ENCODE results near the gene ZNF445.
"Not testable (repeated sequence)": the region's sequence is repeated elsewhere in the genome, so short reads cannot be mapped to it uniquely, and the experiment has no call there.

The ZNF445 gene

GRCh38 chr3:44477312-44478030 is at the start of gene ZNF445:
ZNF445 (minus strand) TSS chr3:44477670; CDS start chr3:44455549, 22,121 bp downstream.
- Mint-ChIP-seq H3K4me1 (ENCODE audit: low read depth) (peaks cover 23% of the 10 kb centered on the region), H3K36me3 (ENCODE audit: low read depth) (no peaks in the 10 kb centered on the region), H3K27me3 (no peaks in the 10 kb centered on the region), H3K9me3 (no peaks in the 10 kb centered on the region), H3K27ac (peak within 1 kb of the TSS; percentile 89), H3K4me3 (peak within 1 kb of the TSS; percentile 84)

GRCh38 chr3:44525060-44525459 is 47.6 kb upstream of the ZNF445 start:
- Mint-ChIP-seq H3K4me1 (ENCODE audit: low read depth) (no peaks in the 10 kb centered on the region), H3K36me3 (ENCODE audit: low read depth) (no peaks in the 10 kb centered on the region), H3K27me3 (peaks cover 23% of the 10 kb centered on the region), H3K4me3 (no peak overlapping the region), H3K27ac (no peak overlapping the region), H3K9me3 (no peaks in the 10 kb centered on the region)

- H3K36me3 Mint-ChIP-seq (ENCODE audit: low read depth): no peaks in the 10 kb centered on the region
- H3K27ac Mint-ChIP-seq: no peak overlapping the region
- H3K4me3 Mint-ChIP-seq: no peak overlapping the region
- H3K27me3 Mint-ChIP-seq: peaks cover 23% of the 10 kb centered on the region
- H3K4me1 Mint-ChIP-seq (ENCODE audit: low read depth): peaks cover 8% of the 10 kb centered on the region
- no peaks in the 10 kb centered on the region for H3K9me3 Mint-ChIP-seq
These were observed 45.0 kb upstream of the ZNF445 start for GRCh38 chr3:44522494-44522933.

GRCh38 chr3:44521721-44522120 is 44.3 kb upstream of the ZNF445 start:
- no peaks in the 10 kb centered on the region for H3K36me3 Mint-ChIP-seq (ENCODE audit: low read depth)
- peaks cover 20% of the 10 kb centered on the region for H3K27me3 Mint-ChIP-seq
- H3K27ac Mint-ChIP-seq: no peak overlapping the region
- H3K4me3 Mint-ChIP-seq: no peak overlapping the region
- no peaks in the 10 kb centered on the region for H3K9me3 Mint-ChIP-seq
- H3K4me1 Mint-ChIP-seq (ENCODE audit: low read depth): peaks cover 8% of the 10 kb centered on the region

- Mint-ChIP-seq H3K27ac (no peak overlapping the region), H3K9me3 (no peaks in the 10 kb centered on the region), H3K36me3 (ENCODE audit: low read depth) (no peaks in the 10 kb centered on the region), H3K4me1 (ENCODE audit: low read depth) (peaks cover 8% of the 10 kb centered on the region), H3K27me3 (peaks cover 18% of the 10 kb centered on the region), H3K4me3 (no peak overlapping the region)
These were observed 41.3 kb upstream of the ZNF445 start for GRCh38 chr3:44518782-44519156.

GRCh38 chr3:44516230-44516629 is 38.8 kb upstream of the ZNF445 start:
- Mint-ChIP-seq H3K36me3 (ENCODE audit: low read depth) (no peaks in the 10 kb centered on the region), H3K9me3 (no peaks in the 10 kb centered on the region), H3K27ac (no peak overlapping the region), H3K27me3 (peaks cover 8% of the 10 kb centered on the region), H3K4me1 (ENCODE audit: low read depth) (peaks cover 16% of the 10 kb centered on the region), H3K4me3 (no peak overlapping the region)

- no peaks in the 10 kb centered on the region for H3K9me3 Mint-ChIP-seq
- H3K4me1 Mint-ChIP-seq (ENCODE audit: low read depth): peaks cover 30% of the 10 kb centered on the region
- no peaks in the 10 kb centered on the region for H3K36me3 Mint-ChIP-seq (ENCODE audit: low read depth)
- H3K27ac Mint-ChIP-seq: no peak overlapping the region
- H3K4me3 Mint-ChIP-seq: no peak overlapping the region
- H3K27me3 Mint-ChIP-seq: peaks cover 8% of the 10 kb centered on the region
These were observed 36.0 kb upstream of the ZNF445 start for GRCh38 chr3:44513513-44513912.

- Mint-ChIP-seq H3K27me3 (peaks cover 2% of the 10 kb centered on the region), H3K4me3 (peak overlapping the region; percentile 90), H3K27ac (peak overlapping the region; percentile 92), H3K4me1 (ENCODE audit: low read depth) (peaks cover 25% of the 10 kb centered on the region), H3K36me3 (ENCODE audit: low read depth) (peaks cover 13% of the 10 kb centered on the region), H3K9me3 (no peaks in the 10 kb centered on the region)
These were observed 33.7 kb upstream of the ZNF445 start for GRCh38 chr3:44511238-44511566.

- Mint-ChIP-seq H3K27ac (peak overlapping the region; percentile 75), H3K4me1 (ENCODE audit: low read depth) (peaks cover 25% of the 10 kb centered on the region), H3K4me3 (peak overlapping the region; percentile 90), H3K27me3 (no peaks in the 10 kb centered on the region), H3K9me3 (no peaks in the 10 kb centered on the region), H3K36me3 (ENCODE audit: low read depth) (peaks cover 25% of the 10 kb centered on the region)
These were observed 32.5 kb upstream of the ZNF445 start for GRCh38 chr3:44510000-44510368.

- Mint-ChIP-seq H3K36me3 (ENCODE audit: low read depth) (peaks cover 26% of the 10 kb centered on the region), H3K4me3 (peak overlapping the region; percentile 90), H3K27ac (peak overlapping the region; percentile 53), H3K27me3 (no peaks in the 10 kb centered on the region), H3K9me3 (no peaks in the 10 kb centered on the region), H3K4me1 (ENCODE audit: low read depth) (peaks cover 25% of the 10 kb centered on the region)
These were observed 32.0 kb upstream of the ZNF445 start for GRCh38 chr3:44509393-44509921.

- Mint-ChIP-seq H3K36me3 (ENCODE audit: low read depth) (peaks cover 41% of the 10 kb centered on the region), H3K4me1 (ENCODE audit: low read depth) (peaks cover 23% of the 10 kb centered on the region), H3K27ac (no peak overlapping the region), H3K9me3 (peaks cover 14% of the 10 kb centered on the region), H3K27me3 (no peaks in the 10 kb centered on the region), H3K4me3 (no peak overlapping the region)
These were observed 29.5 kb upstream of the ZNF445 start for GRCh38 chr3:44506961-44507360.

GRCh38 chr3:44506556-44506955 is 29.1 kb upstream of the ZNF445 start:
- no peaks in the 10 kb centered on the region for H3K27me3 Mint-ChIP-seq
- peaks cover 19% of the 10 kb centered on the region for H3K4me1 Mint-ChIP-seq (ENCODE audit: low read depth)
- peaks cover 18% of the 10 kb centered on the region for H3K9me3 Mint-ChIP-seq
- H3K36me3 Mint-ChIP-seq (ENCODE audit: low read depth): peaks cover 45% of the 10 kb centered on the region
- no peak overlapping the region for H3K27ac Mint-ChIP-seq
- no peak overlapping the region for H3K4me3 Mint-ChIP-seq

GRCh38 chr3:44504566-44504965 is 27.1 kb upstream of the ZNF445 start:
- Mint-ChIP-seq H3K36me3 (ENCODE audit: low read depth) (peaks cover 65% of the 10 kb centered on the region), H3K4me3 (no peak overlapping the region)

GRCh38 chr3:44503178-44503577 is 25.7 kb upstream of the ZNF445 start:
- peaks cover 76% of the 10 kb centered on the region for H3K36me3 Mint-ChIP-seq (ENCODE audit: low read depth)
- H3K27ac Mint-ChIP-seq; H3K4me1 Mint-ChIP-seq (ENCODE audit: low read depth); H3K4me3 Mint-ChIP-seq; H3K27me3 Mint-ChIP-seq: not testable (repeated sequence)
- peaks cover 41% of the 10 kb centered on the region for H3K9me3 Mint-ChIP-seq

More at GRCh38 chr3:44504566-44504965, 27.1 kb upstream of the ZNF445 start:
- peaks cover 32% of the 10 kb centered on the region for H3K9me3 Mint-ChIP-seq
- H3K27ac Mint-ChIP-seq: no peak overlapping the region
- no peaks in the 10 kb centered on the region for H3K27me3 Mint-ChIP-seq
- peaks cover 9% of the 10 kb centered on the region for H3K4me1 Mint-ChIP-seq (ENCODE audit: low read depth)

GRCh38 chr3:44501971-44502370 is 24.5 kb upstream of the ZNF445 start:
- H3K36me3 Mint-ChIP-seq (ENCODE audit: low read depth): peaks cover 84% of the 10 kb centered on the region
- no peaks in the 10 kb centered on the region for H3K4me1 Mint-ChIP-seq (ENCODE audit: low read depth)
- no peak overlapping the region for H3K4me3 Mint-ChIP-seq
- H3K27me3 Mint-ChIP-seq: no peaks in the 10 kb centered on the region
- H3K9me3 Mint-ChIP-seq: peaks cover 46% of the 10 kb centered on the region
- H3K27ac Mint-ChIP-seq: no peak overlapping the region

GRCh38 chr3:44499899-44500168 is 22.4 kb upstream of the ZNF445 start:
- not testable (repeated sequence) for H3K27me3 Mint-ChIP-seq; H3K27ac Mint-ChIP-seq; H3K4me3 Mint-ChIP-seq; H3K4me1 Mint-ChIP-seq (ENCODE audit: low read depth)
- Mint-ChIP-seq H3K9me3 (peaks cover 50% of the 10 kb centered on the region), H3K36me3 (ENCODE audit: low read depth) (peaks cover 84% of the 10 kb centered on the region)
